Astrocyte (in vitro differentiated cells and primary cell): ENCODE measurements around the gene SCUBE1.

Source experiments
- CTCF ChIP-seq: IDR thresholded peaks from 2 replicates; pipeline ENCODE4 v1.5.1; 2011; ENCODE audit warnings: low read depth, mild to moderate bottlenecking, inconsistent platforms, low read length, moderate library complexity; ENCODE audit not compliant: insufficient read depth
- EZH2 ChIP-seq: IDR thresholded peaks from 2 replicates; pipeline ENCODE4 v1.6.1; 2012; ENCODE audit warnings: mild to moderate bottlenecking, low read length, inconsistent platforms; ENCODE audit not compliant: insufficient read depth

- no peak for TF ChIP-seq CTCF
- TF ChIP-seq EZH2 = no peak
These were observed 54.8 kb downstream of the SCUBE1 start for GRCh38 chr22:43288378-43288777.
